HepG2 (cell line): ENCODE measurements around the gene BPIFA1. TPM values are rescaled to one million over a fixed set of nuclear protein-coding genes. Genes with fewer than 3 reads are reported as not detected.

Source experiments
- DR1 ChIP-seq: sonication (generic); formaldehyde crosslinking; IDR thresholded peaks from 2 replicates; pipeline ENCODE4 v1.8.0; 2021; ENCODE audit warnings: mild to moderate bottlenecking, missing genetic modification reagents, inconsistent platforms
- RAD51 ChIP-seq: fragments of 450-650 bp; IDR thresholded peaks from 2 replicates; pipeline ENCODE4 v1.6.1; 2016; ENCODE audit warnings: borderline replicate concordance
- RARA ChIP-seq: IDR thresholded peaks from 2 replicates; pipeline ENCODE4 v1.6.1; 2016; ENCODE audit warnings: missing genetic modification reagents, missing compliant biosample characterization
- SMYD3 ChIP-seq: sonication (generic); formaldehyde crosslinking; IDR thresholded peaks from 2 replicates; pipeline ENCODE4 v1.8.1; 2023; ENCODE audit warnings: mild to moderate bottlenecking, missing genetic modification reagents
- SNAI1 ChIP-seq: sonication (generic); formaldehyde crosslinking; IDR thresholded peaks from 2 replicates; pipeline ENCODE4 v1.5.0; 2020; ENCODE audit warnings: mild to moderate bottlenecking, missing genetic modification reagents, borderline replicate concordance
- SOX13 ChIP-seq, 3 experiments: fragments of 450-650 bp in 1 of 3; sonication (generic) in 1 of 3; formaldehyde crosslinking in 1 of 3; IDR thresholded peaks in 2 of 3; conservative IDR thresholded peaks in 1 of 3; 2 replicates each; pipeline versions ENCODE4 v1.5.0 to v1.6.1; 2016 to 2020; ENCODE audit warnings: antibody characterized with exemption in 1 of 3, mild to moderate bottlenecking in 1 of 3, missing compliant biosample characterization in 1 of 3, missing genetic modification reagents in 1 of 3, moderate library complexity in 1 of 3
- ZFAT ChIP-seq: sonication (generic); formaldehyde crosslinking; conservative IDR thresholded peaks from 2 replicates; pipeline ENCODE4 v1.8.1; 2023; ENCODE audit warnings: missing genetic modification reagents, inconsistent platforms
- ZFP82 ChIP-seq: sonication (generic); formaldehyde crosslinking; IDR thresholded peaks from 2 replicates; pipeline ENCODE4 v1.5.1; 2020; ENCODE audit warnings: mild to moderate bottlenecking, missing genetic modification reagents, borderline replicate concordance
- ZMYM3 ChIP-seq: sonication (generic); formaldehyde crosslinking; IDR thresholded peaks from 2 replicates; pipeline ENCODE4 v1.5.1; 2020; ENCODE audit warnings: mild to moderate bottlenecking, missing genetic modification reagents
- ZNF382 ChIP-seq: sonication (generic); formaldehyde crosslinking; IDR thresholded peaks from 2 replicates; pipeline ENCODE4 v1.5.0; 2020; ENCODE audit warnings: missing genetic modification reagents, mild to moderate bottlenecking, borderline replicate concordance
- ZNF484 ChIP-seq: sonication (generic); formaldehyde crosslinking; IDR thresholded peaks from 2 replicates; pipeline ENCODE4 v1.5.1; 2020; ENCODE audit warnings: mild to moderate bottlenecking, low read depth, missing genetic modification reagents, borderline replicate concordance
- ZNF839 ChIP-seq: sonication (generic); formaldehyde crosslinking; IDR thresholded peaks from 2 replicates; pipeline ENCODE4 v1.4.0; 2020; ENCODE audit warnings: missing genetic modification reagents, mild to moderate bottlenecking, borderline replicate concordance
- polyA plus RNA-seq, 8 experiments: library from polyadenylated mRNA; depleted of rRNA in 3 of 8; stranded (reverse) in 7 of 8; unstranded in 1 of 8; fragments of >200 nt; fragmentation: Illumina TruSeq in 4 of 8; extraction: Trizol in 4 of 8; gene quantifications; 2 replicates each; pipeline versions ENCODE4 v1.2.1 to v1.2.3, GENCODE V29; 2011 to 2016; ENCODE audit warnings: low read depth in 4 of 8, missing spikeins in 1 of 8, mixed read lengths in 1 of 8; ENCODE audit not compliant: insufficient read depth in 1 of 8
- total RNA-seq, 5 experiments: library from RNA; depleted of rRNA; stranded (reverse); fragments of >200 nt; fragmentation: Illumina TruSeq; extraction: Trizol; gene quantifications; 2 replicates each; pipeline ENCODE4 v1.2.3, GENCODE V29; 2016; ENCODE audit warnings: low read depth in 1 of 5
- TF ChIP-seq, protein P1 (sequence below): IDR thresholded peaks from 2 replicates; pipeline ENCODE4 v1.6.1; 2016; ENCODE audit warnings: mild to moderate bottlenecking
- TF ChIP-seq, protein P2 (sequence below): sonication (generic); formaldehyde crosslinking; IDR thresholded peaks from 2 replicates; pipeline ENCODE4 v1.4.0; 2020; ENCODE audit warnings: mild to moderate bottlenecking, low read depth, missing genetic modification reagents
- TF ChIP-seq, protein P3 (sequence below): sonication (generic); formaldehyde crosslinking; IDR thresholded peaks from 2 replicates; pipeline ENCODE4 v1.4.0; 2020; ENCODE audit warnings: missing genetic modification reagents
- TF ChIP-seq, protein P4 (sequence below): sonication (generic); formaldehyde crosslinking; IDR thresholded peaks from 2 replicates; pipeline ENCODE4 v1.8.0; 2022; ENCODE audit warnings: missing genetic modification reagents, low read depth, mild to moderate bottlenecking, borderline replicate concordance
- TF ChIP-seq, protein P5 (sequence below): sonication (generic); formaldehyde crosslinking; IDR thresholded peaks from 2 replicates; pipeline ENCODE4 v1.8.0; 2022; ENCODE audit warnings: missing genetic modification reagents, mild to moderate bottlenecking, moderate library complexity, borderline replicate concordance
- TF ChIP-seq, protein P6 (sequence below), 2 experiments: fragments of 450-650 bp in 1 of 2; sonication (generic) in 1 of 2; formaldehyde crosslinking; IDR thresholded peaks; 2 replicates each; pipeline versions ENCODE4 v1.5.0 to v1.8.0; 2020 to 2022; ENCODE audit warnings: mild to moderate bottlenecking in 1 of 2, missing genetic modification reagents in 1 of 2
- TF ChIP-seq, protein P7 (sequence below): sonication (generic); formaldehyde crosslinking; IDR thresholded peaks from 2 replicates; pipeline ENCODE4 v1.4.0; 2020; ENCODE audit warnings: missing genetic modification reagents

BPIFA1 gene
- total and polyA plus RNA-seq, 2 of the 13 experiments (the other 11 are each of a cell fraction or from before 2014, with no cell fraction given), result not detected

DNA sequence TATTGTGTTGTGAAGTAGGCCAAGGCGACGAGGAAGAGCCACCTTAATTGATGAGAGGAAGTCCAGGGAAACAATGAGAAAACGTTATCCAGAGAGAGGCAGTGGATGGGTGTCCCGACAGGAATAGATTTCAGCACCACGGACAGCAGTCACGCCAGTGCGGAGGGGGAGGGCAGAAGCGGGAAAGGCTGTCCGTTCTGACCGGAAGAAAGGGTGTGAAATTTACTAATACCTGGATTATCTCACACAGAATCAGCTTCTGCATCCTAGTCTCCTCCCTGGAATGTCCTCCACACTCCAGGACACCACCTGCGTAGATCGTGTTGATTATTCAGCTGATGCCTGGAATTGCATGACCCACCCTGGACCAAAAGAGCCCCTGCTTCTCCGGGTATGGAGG is 26.0 kb upstream of the BPIFA1 start (continued):
- TF ChIP-seq, protein P1, sequence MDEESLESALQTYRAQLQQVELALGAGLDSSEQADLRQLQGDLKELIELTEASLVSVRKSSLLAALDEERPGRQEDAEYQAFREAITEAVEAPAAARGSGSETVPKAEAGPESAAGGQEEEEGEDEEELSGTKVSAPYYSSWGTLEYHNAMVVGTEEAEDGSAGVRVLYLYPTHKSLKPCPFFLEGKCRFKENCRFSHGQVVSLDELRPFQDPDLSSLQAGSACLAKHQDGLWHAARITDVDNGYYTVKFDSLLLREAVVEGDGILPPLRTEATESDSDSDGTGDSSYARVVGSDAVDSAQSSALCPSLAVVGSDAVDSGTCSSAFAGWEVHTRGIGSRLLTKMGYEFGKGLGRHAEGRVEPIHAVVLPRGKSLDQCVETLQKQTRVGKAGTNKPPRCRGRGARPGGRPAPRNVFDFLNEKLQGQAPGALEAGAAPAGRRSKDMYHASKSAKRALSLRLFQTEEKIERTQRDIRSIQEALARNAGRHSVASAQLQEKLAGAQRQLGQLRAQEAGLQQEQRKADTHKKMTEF (CRISPR knock-in tag), result peak; percentile 90
- 0 out of 2 replicates have a peak, but pooled peaks have one; percentile 34 for TF ChIP-seq ZFP82
- 0 out of 2 replicates have a peak, but pooled peaks have one; percentile 62 for TF ChIP-seq SNAI1 (CRISPR knock-in tag)
- no peak for TF ChIP-seq ZMYM3
- TF ChIP-seq, protein P2, sequence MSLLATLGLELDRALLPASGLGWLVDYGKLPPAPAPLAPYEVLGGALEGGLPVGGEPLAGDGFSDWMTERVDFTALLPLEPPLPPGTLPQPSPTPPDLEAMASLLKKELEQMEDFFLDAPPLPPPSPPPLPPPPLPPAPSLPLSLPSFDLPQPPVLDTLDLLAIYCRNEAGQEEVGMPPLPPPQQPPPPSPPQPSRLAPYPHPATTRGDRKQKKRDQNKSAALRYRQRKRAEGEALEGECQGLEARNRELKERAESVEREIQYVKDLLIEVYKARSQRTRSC (CRISPR knock-in tag), result no peak
- no peak for TF ChIP-seq ZNF382 (CRISPR knock-in tag)
- TF ChIP-seq, protein P3, sequence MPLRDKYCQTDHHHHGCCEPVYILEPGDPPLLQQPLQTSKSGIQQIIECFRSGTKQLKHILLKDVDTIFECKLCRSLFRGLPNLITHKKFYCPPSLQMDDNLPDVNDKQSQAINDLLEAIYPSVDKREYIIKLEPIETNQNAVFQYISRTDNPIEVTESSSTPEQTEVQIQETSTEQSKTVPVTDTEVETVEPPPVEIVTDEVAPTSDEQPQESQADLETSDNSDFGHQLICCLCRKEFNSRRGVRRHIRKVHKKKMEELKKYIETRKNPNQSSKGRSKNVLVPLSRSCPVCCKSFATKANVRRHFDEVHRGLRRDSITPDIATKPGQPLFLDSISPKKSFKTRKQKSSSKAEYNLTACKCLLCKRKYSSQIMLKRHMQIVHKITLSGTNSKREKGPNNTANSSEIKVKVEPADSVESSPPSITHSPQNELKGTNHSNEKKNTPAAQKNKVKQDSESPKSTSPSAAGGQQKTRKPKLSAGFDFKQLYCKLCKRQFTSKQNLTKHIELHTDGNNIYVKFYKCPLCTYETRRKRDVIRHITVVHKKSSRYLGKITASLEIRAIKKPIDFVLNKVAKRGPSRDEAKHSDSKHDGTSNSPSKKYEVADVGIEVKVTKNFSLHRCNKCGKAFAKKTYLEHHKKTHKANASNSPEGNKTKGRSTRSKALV (CRISPR knock-in tag), result peak; percentile 89; the same call in 1 of the 2 replicates
- no peak; the same call in 1 of the 2 replicates for TF ChIP-seq ZNF484 (CRISPR knock-in tag)
- TF ChIP-seq SMYD3 (CRISPR knock-in tag), result peak; percentile 98
- TF ChIP-seq RAD51, result no peak
- TF ChIP-seq DR1 (CRISPR knock-in tag), result no peak
- TF ChIP-seq ZFAT (CRISPR knock-in tag), result peak; percentile 71; the same call in 1 of the 2 replicates
- TF ChIP-seq, protein P4, sequence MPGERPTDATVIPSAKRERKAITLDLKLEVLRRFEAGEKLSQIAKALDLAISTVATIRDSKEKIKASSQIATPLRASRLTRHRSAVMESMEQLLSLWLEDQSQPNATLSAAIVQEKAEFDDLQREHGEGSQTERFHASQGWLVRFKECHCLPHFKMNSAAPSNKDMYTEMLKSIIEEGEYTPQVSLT, result peak; percentile 76; the same call in 1 of the 2 replicates
- TF ChIP-seq, protein P5, sequence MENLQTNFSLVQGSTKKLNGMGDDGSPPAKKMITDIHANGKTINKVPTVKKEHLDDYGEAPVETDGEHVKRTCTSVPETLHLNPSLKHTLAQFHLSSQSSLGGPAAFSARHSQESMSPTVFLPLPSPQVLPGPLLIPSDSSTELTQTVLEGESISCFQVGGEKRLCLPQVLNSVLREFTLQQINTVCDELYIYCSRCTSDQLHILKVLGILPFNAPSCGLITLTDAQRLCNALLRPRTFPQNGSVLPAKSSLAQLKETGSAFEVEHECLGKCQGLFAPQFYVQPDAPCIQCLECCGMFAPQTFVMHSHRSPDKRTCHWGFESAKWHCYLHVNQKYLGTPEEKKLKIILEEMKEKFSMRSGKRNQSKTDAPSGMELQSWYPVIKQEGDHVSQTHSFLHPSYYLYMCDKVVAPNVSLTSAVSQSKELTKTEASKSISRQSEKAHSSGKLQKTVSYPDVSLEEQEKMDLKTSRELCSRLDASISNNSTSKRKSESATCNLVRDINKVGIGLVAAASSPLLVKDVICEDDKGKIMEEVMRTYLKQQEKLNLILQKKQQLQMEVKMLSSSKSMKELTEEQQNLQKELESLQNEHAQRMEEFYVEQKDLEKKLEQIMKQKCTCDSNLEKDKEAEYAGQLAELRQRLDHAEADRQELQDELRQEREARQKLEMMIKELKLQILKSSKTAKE (CRISPR knock-in tag), result peak; percentile 71; the same call in 1 of the 2 replicates
- TF ChIP-seq RARA (CRISPR knock-in tag), result peak; percentile 85
- TF ChIP-seq, protein P6, sequence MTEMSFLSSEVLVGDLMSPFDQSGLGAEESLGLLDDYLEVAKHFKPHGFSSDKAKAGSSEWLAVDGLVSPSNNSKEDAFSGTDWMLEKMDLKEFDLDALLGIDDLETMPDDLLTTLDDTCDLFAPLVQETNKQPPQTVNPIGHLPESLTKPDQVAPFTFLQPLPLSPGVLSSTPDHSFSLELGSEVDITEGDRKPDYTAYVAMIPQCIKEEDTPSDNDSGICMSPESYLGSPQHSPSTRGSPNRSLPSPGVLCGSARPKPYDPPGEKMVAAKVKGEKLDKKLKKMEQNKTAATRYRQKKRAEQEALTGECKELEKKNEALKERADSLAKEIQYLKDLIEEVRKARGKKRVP (CRISPR knock-in tag; IDR thresholded peaks at IDR 0.05), result peak in 1 of 2 experiments; percentile 88; a peak in 2 of 4 replicates
- TF ChIP-seq ZNF839, result no peak
- TF ChIP-seq SOX13 (IDR thresholded peaks at IDR 0.05), result no peak
- peak in 1 of 2 experiments; percentile 65; a peak in 1 of 4 replicates for TF ChIP-seq SOX13 (CRISPR knock-in tag; conservative IDR thresholded peaks at IDR 0.05 in 1 of 2, IDR thresholded peaks at IDR 0.05 in 1 of 2)
- TF ChIP-seq, protein P7, sequence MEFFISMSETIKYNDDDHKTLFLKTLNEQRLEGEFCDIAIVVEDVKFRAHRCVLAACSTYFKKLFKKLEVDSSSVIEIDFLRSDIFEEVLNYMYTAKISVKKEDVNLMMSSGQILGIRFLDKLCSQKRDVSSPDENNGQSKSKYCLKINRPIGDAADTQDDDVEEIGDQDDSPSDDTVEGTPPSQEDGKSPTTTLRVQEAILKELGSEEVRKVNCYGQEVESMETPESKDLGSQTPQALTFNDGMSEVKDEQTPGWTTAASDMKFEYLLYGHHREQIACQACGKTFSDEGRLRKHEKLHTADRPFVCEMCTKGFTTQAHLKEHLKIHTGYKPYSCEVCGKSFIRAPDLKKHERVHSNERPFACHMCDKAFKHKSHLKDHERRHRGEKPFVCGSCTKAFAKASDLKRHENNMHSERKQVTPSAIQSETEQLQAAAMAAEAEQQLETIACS (CRISPR knock-in tag), result 0 out of 2 replicates have a peak, but pooled peaks have one; percentile 32
